BLaER1 treated with 17β-estradiol and CSF1 and Interleukin-3, amounts not matched to agents 10 nM and 100 nM (cell line): ENCODE measurements around the gene SLCO4A1.

ENCODE experiments used
- H3K27ac ChIP-seq, 11 experiments: shearing (Covaris generic); formaldehyde crosslinking; 2 replicates each; pipeline ENCODE4 v1.8.1; 2022
- H3K27me3 ChIP-seq, 11 experiments: shearing (Covaris generic); formaldehyde crosslinking; 2 replicates each; pipeline ENCODE4 v1.8.1; 2022
- H3K36me3 ChIP-seq, 11 experiments: shearing (Covaris generic); formaldehyde crosslinking; 2 replicates each; pipeline ENCODE4 v1.8.1; 2022
- H3K4me1 ChIP-seq, 10 experiments: shearing (Covaris generic); formaldehyde crosslinking; 2 replicates each; pipeline ENCODE4 v1.8.1; 2022
- H3K4me2 ChIP-seq, 11 experiments: shearing (Covaris generic); formaldehyde crosslinking; 2 replicates each; pipeline ENCODE4 v1.8.1; 2022
- H3K4me3 ChIP-seq, 10 experiments: shearing (Covaris generic); formaldehyde crosslinking; 2 replicates each; pipeline ENCODE4 v1.8.1; 2022
- H3K9ac ChIP-seq, 11 experiments: shearing (Covaris generic); formaldehyde crosslinking; 2 replicates each; pipeline ENCODE4 v1.8.1; 2022
- H3K9me3 ChIP-seq, 11 experiments: shearing (Covaris generic); formaldehyde crosslinking; replicated peaks in 1 of 11; 2 replicates each; pipeline ENCODE4 v1.8.1; 2022
- H4K20me1 ChIP-seq, 11 experiments: shearing (Covaris generic); formaldehyde crosslinking; 2 replicates each; pipeline ENCODE4 v1.8.1; 2022
- Cebpa-rat ChIP-seq, 11 experiments: shearing (Covaris generic); IDR thresholded peaks; 2 replicates each; pipeline ENCODE4 v1.8.1; 2022

The SLCO4A1 gene

DNA sequence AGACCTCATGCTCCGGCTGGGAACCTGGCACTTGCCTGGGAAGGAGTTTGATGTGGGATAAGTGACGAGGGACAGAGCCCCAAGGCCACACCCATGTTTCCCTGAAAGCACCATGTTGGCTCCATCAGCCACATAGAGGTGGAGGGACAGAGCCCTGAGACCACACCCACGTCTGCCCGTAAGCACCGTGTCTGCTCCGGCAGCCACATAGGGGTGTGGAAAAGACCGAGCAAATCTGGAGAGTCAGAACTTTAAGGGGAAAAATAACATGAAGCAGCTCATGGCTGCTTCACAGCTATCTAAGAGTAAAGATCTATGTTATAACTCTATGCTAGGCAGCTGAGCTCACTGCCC lies 15.3 kb downstream of the SLCO4A1 start:
- H3K9ac ChIP-seq, result peak overlapping the region in 3 of 11 experiments; percentile 15 to 71 (median 60); a peak in 5 of 22 replicates
- peak overlapping the region in 3 of 11 experiments; percentile 72 to 93 (median 80); a peak in 5 of 22 replicates for H3K4me2 ChIP-seq
- H3K36me3 ChIP-seq, result peaks cover 18 to 92% (median 77%) of the 10 kb centered on the region in 11 experiments
- no peak overlapping the region for H3K4me3 ChIP-seq
- H3K27ac ChIP-seq, result no peak overlapping the region; a peak in 2 of 22 replicates
- TF ChIP-seq Cebpa-rat (IDR thresholded peaks at IDR 0.05), result no peak
- H3K27me3 ChIP-seq, result no peaks in the 10 kb centered on the region
- H3K9me3 ChIP-seq, result no peaks in the 10 kb centered on the region
- H3K4me1 ChIP-seq, result peaks cover 20 to 96% (median 30%) of the 10 kb centered on the region in 10 experiments
- H4K20me1 ChIP-seq, result peaks cover 40 to 93% (median 84%) of the 10 kb centered on the region in 11 experiments

GRCh38 chr20:62657956-62658355 lies 15.7 kb downstream of the SLCO4A1 start:
- TF ChIP-seq Cebpa-rat (IDR thresholded peaks at IDR 0.05), result no peak
- Histone ChIP-seq H3K4me2 (peak overlapping the region in 3 of 11 experiments; percentile 72 to 93 (median 80); a peak in 6 of 22 replicates), H3K4me1 (peaks cover 16 to 95% (median 26%) of the 10 kb centered on the region in 10 experiments), H4K20me1 (peaks cover 36 to 90% (median 80%) of the 10 kb centered on the region in 11 experiments), H3K4me3 (no peak overlapping the region), H3K27ac (peak overlapping the region in 1 of 11 experiments; percentile 64; a peak in 2 of 22 replicates), H3K9me3 (no peaks in the 10 kb centered on the region), H3K9ac (peak overlapping the region in 4 of 11 experiments; percentile 15 to 71 (median 50); a peak in 7 of 22 replicates), H3K27me3 (no peaks in the 10 kb centered on the region), H3K36me3 (peaks cover 18 to 90% (median 75%) of the 10 kb centered on the region in 11 experiments)

- Histone ChIP-seq H3K4me2 (peak overlapping the region in 5 of 11 experiments; percentile 5 to 93 (median 72); a peak in 7 of 22 replicates), H3K4me3 (no peak overlapping the region), H3K27me3 (no peaks in the 10 kb centered on the region), H4K20me1 (peaks cover 30 to 90% (median 74%) of the 10 kb centered on the region in 11 experiments), H3K27ac (peak overlapping the region in 3 of 11 experiments; percentile 36 to 64 (median 50); a peak in 6 of 22 replicates), H3K9ac (peak overlapping the region in 5 of 11 experiments; percentile 13 to 71 (median 39); a peak in 6 of 22 replicates), H3K9me3 (no peaks in the 10 kb centered on the region), H3K36me3 (peaks cover 18 to 92% (median 77%) of the 10 kb centered on the region in 11 experiments), H3K4me1 (peaks cover 9 to 96% (median 20%) of the 10 kb centered on the region in 10 experiments; a peak in 18 of 20 replicates)
- no peak for TF ChIP-seq Cebpa-rat (IDR thresholded peaks at IDR 0.05)
Measured at GRCh38 chr20:62658593-62659178, 16.4 kb downstream of the SLCO4A1 start.

DNA sequence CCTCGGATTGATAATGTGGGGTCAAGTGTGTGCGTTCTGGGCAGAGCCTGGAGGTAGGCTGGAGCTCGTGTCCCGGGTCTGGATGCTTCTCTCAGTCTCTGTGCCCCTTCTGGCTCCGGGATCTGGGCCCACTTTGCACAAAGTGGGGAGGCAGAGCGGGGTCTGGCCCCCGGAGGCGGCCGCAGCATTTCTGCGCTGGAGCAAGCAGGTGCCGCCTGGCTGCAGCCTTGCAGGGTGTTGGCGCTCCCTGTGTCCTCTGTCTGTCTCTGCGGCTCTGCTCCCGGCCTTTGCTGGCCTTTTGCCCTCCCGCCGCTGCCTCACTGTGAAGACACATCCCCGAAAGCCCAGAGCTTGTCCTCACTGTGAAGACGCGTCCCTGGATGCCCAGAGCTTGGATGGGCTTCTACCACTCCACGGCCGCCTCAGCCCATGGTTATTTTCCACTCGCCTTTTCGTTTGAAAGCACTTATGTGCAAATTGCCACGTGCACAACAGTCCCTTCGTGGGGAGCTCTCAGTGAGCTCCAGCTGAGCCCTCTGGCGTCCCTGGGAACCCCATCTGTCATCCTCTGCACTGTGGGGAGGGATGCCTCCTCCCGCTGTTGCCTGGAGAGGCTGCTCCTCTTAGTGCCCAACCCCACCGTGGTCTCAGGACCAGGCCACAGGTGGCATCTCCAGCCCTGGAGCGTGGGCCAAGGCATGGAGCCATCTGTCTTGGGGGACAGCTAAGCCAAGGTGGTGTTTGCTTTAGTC lies 17.4 kb downstream of the SLCO4A1 start:
- Histone ChIP-seq H3K27me3 (no peaks in the 10 kb centered on the region), H4K20me1 (peaks cover 22 to 88% (median 66%) of the 10 kb centered on the region in 11 experiments), H3K4me3 (no peak overlapping the region), H3K9me3 (no peaks in the 10 kb centered on the region), H3K27ac (peak overlapping the region in 2 of 11 experiments; percentile 36 to 64; a peak in 2 of 22 replicates), H3K9ac (peak overlapping the region in 5 of 11 experiments; percentile 13 to 71 (median 39); a peak in 4 of 22 replicates), H3K36me3 (peaks cover 18 to 93% (median 81%) of the 10 kb centered on the region in 11 experiments), H3K4me1 (peaks cover 5 to 97% (median 12%) of the 10 kb centered on the region in 10 experiments; a peak in 17 of 20 replicates), H3K4me2 (peak overlapping the region in 3 of 11 experiments; percentile 72 to 93 (median 80); a peak in 6 of 22 replicates)
- no peak for TF ChIP-seq Cebpa-rat (IDR thresholded peaks at IDR 0.05)

- H4K20me1 ChIP-seq, result peaks cover 19 to 87% (median 60%) of the 10 kb centered on the region in 11 experiments
- H3K4me2 ChIP-seq, result peak overlapping the region in 2 of 11 experiments; percentile 80 to 93; a peak in 4 of 22 replicates
- H3K36me3 ChIP-seq, result peaks cover 18 to 93% (median 83%) of the 10 kb centered on the region in 11 experiments
- H3K4me1 ChIP-seq, result peaks cover 5 to 97% (median 14%) of the 10 kb centered on the region in 10 experiments; a peak in 17 of 20 replicates
- no peak overlapping the region for H3K27ac ChIP-seq
- TF ChIP-seq Cebpa-rat (IDR thresholded peaks at IDR 0.05), result no peak
- no peaks in the 10 kb centered on the region for H3K9me3 ChIP-seq
- no peak overlapping the region for H3K4me3 ChIP-seq
- no peaks in the 10 kb centered on the region for H3K27me3 ChIP-seq
- H3K9ac ChIP-seq, result peak overlapping the region in 4 of 11 experiments; percentile 13 to 71 (median 39); a peak in 1 of 22 replicates
Measured at GRCh38 chr20:62660240-62660615, 17.9 kb downstream of the SLCO4A1 start.

GRCh38 chr20:62660768-62661167 lies 18.5 kb downstream of the SLCO4A1 start:
- no peaks in the 10 kb centered on the region for H3K9me3 ChIP-seq
- peaks cover 5 to 96% (median 18%) of the 10 kb centered on the region in 10 experiments; a peak in 17 of 20 replicates for H3K4me1 ChIP-seq
- peak overlapping the region in 2 of 11 experiments; percentile 55 to 72; a peak in 2 of 22 replicates for H3K9ac ChIP-seq
- H3K4me2 ChIP-seq, result peak overlapping the region in 3 of 11 experiments; percentile 81 to 93 (median 89); a peak in 5 of 22 replicates
- H3K4me3 ChIP-seq, result no peak overlapping the region
- H3K27ac ChIP-seq, result no peak overlapping the region
- H4K20me1 ChIP-seq, result peaks cover 18 to 83% (median 55%) of the 10 kb centered on the region in 11 experiments
- peaks cover 18 to 91% (median 80%) of the 10 kb centered on the region in 11 experiments for H3K36me3 ChIP-seq
- no peaks in the 10 kb centered on the region for H3K27me3 ChIP-seq
- TF ChIP-seq Cebpa-rat (IDR thresholded peaks at IDR 0.05), result no peak

- Histone ChIP-seq H3K9me3 (no peaks in the 10 kb centered on the region), H3K27ac (peak overlapping the region in 6 of 11 experiments; percentile 5 to 77 (median 57); a peak in 10 of 22 replicates), H3K36me3 (peaks cover 15 to 88% (median 76%) of the 10 kb centered on the region in 11 experiments), H3K4me1 (peaks cover 5 to 93% (median 19%) of the 10 kb centered on the region in 10 experiments; a peak in 17 of 20 replicates), H3K9ac (peak overlapping the region in 7 of 11 experiments; percentile 23 to 72 (median 45); a peak in 11 of 22 replicates), H3K27me3 (no peaks in the 10 kb centered on the region), H3K4me3 (no peak overlapping the region), H3K4me2 (peak overlapping the region in 4 of 11 experiments; percentile 34 to 93 (median 85); a peak in 7 of 22 replicates), H4K20me1 (peaks cover 10 to 80% (median 47%) of the 10 kb centered on the region in 11 experiments)
- no peak for TF ChIP-seq Cebpa-rat (IDR thresholded peaks at IDR 0.05)
Measured at GRCh38 chr20:62661647-62662046, 19.3 kb downstream of the SLCO4A1 start.

DNA sequence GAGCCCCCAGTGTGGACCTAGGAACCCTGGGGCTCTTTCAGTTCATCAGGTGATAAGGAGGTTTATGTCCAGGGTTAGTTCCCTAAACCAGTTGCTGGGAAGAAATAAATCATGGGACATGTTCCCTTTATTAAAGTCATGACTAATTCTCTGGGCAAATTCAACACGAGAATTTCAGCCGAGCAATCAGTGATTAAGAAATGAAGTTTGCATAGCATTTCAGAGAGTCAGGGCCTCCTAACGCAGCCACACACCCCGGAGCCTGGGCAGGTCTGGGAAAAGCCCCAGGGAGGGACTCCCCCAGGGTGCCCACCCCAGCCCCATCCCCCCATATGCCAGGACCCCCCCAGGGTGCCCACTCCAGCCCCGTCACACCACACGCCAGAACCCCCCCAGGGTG lies 20.1 kb downstream of the SLCO4A1 start:
- H4K20me1 ChIP-seq, result peaks cover 2 to 80% (median 42%) of the 10 kb centered on the region in 11 experiments; a peak in 21 of 22 replicates
- peaks cover 7 to 88% (median 71%) of the 10 kb centered on the region in 11 experiments for H3K36me3 ChIP-seq
- peaks cover 5 to 93% (median 19%) of the 10 kb centered on the region in 10 experiments; a peak in 17 of 20 replicates for H3K4me1 ChIP-seq
- H3K27me3 ChIP-seq, result no peaks in the 10 kb centered on the region
- peak overlapping the region in 4 of 11 experiments; percentile 34 to 93 (median 85); a peak in 7 of 22 replicates for H3K4me2 ChIP-seq
- H3K9me3 ChIP-seq, result no peaks in the 10 kb centered on the region
- H3K27ac ChIP-seq, result peak overlapping the region in 4 of 11 experiments; percentile 48 to 77 (median 70); a peak in 8 of 22 replicates
- H3K9ac ChIP-seq, result peak overlapping the region in 4 of 11 experiments; percentile 30 to 72 (median 61); a peak in 8 of 22 replicates
- no peak overlapping the region for H3K4me3 ChIP-seq
- TF ChIP-seq Cebpa-rat (IDR thresholded peaks at IDR 0.05), result no peak
